Measurements from ENCODE around the gene EFHC2.

Gene EFHC2

GRCh38 chrX:44144177-44144945 is 199.1 kb downstream of the EFHC2 start:
- no peak for TF ChIP-seq ZFX (IDR thresholded peaks at IDR 0.05; ENCODE audit: borderline replicate concordance)
- TF ChIP-seq CTCF (IDR thresholded peaks at IDR 0.05), result no peak

GRCh38 chrX:44143061-44143602 is 200.3 kb downstream of the EFHC2 start:
- no peak overlapping the region for H3K27ac ChIP-seq
- TF ChIP-seq CTCF (IDR thresholded peaks at IDR 0.05) (no peak), ZFX (IDR thresholded peaks at IDR 0.05; ENCODE audit: borderline replicate concordance) (no peak)

More at GRCh38 chrX:44144177-44144945, 199.1 kb downstream of the EFHC2 start:
- H3K27ac ChIP-seq, result no peak overlapping the region

GRCh38 chrX:44130189-44130588 is 213.3 kb downstream of the EFHC2 start:
- no peak for TF ChIP-seq CTCF (IDR thresholded peaks at IDR 0.05)
- no peak for TF ChIP-seq ZFX (IDR thresholded peaks at IDR 0.05; ENCODE audit: borderline replicate concordance)
- H3K27ac ChIP-seq, result no peak overlapping the region

- no peak for TF ChIP-seq CTCF (IDR thresholded peaks at IDR 0.05)
- TF ChIP-seq ZFX (IDR thresholded peaks at IDR 0.05; ENCODE audit: borderline replicate concordance), result no peak
- no peak overlapping the region for H3K27ac ChIP-seq
Measured at GRCh38 chrX:44113337-44113736, 230.1 kb downstream of the EFHC2 start.

GRCh38 chrX:44106864-44107263 is 236.6 kb downstream of the EFHC2 start:
- H3K27ac ChIP-seq, result no peak overlapping the region
- TF ChIP-seq ZFX (IDR thresholded peaks at IDR 0.05; ENCODE audit: borderline replicate concordance), result no peak
- no peak for TF ChIP-seq CTCF (IDR thresholded peaks at IDR 0.05)

- TF ChIP-seq CTCF (IDR thresholded peaks at IDR 0.05) (no peak), ZFX (IDR thresholded peaks at IDR 0.05; ENCODE audit: borderline replicate concordance) (no peak)
- no peak overlapping the region for H3K27ac ChIP-seq
Measured at GRCh38 chrX:44105228-44105913, 238.1 kb downstream of the EFHC2 start.

DNA sequence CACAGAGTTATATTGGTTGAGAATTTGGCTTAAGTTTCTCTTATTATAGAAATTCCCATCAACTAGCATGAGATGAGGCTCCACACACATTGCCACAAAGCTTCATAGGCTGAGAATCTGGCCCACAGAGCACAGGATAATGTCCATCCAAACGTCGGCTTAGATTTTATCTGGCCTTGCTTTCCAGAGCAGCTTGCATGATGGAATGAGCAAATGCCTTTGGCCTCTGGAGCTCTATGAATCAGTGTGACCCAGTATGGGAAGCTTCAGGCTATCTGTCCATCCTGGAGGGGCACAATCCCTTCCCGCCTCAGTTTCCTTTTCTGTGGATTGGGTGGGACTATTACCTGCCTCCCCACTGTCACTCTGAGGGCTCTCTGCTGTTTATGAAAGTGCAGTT is 238.8 kb downstream of the EFHC2 start:
- H3K27ac ChIP-seq, result no peak overlapping the region
- TF ChIP-seq CTCF (IDR thresholded peaks at IDR 0.05), result no peak
- no peak for TF ChIP-seq ZFX (IDR thresholded peaks at IDR 0.05; ENCODE audit: borderline replicate concordance)
